ENCODE results near the gene HPX.

The HPX gene

GRCh38 chr11:6390718-6391469, 49.9 kb downstream of the HPX start:
- no peak for DNase-seq (ENCODE audit: low read depth)

GRCh38 chr11:6389905-6390717, 50.7 kb downstream of the HPX start, which contains the start of gene SMPD1:
Gene SMPD1 (plus strand): TSS chr11:6390474. CDS start chr11:6390599, 125 bp downstream.
- peak; percentile 93 for DNase-seq (ENCODE audit: low read depth)

GRCh38 chr11:6388748-6389147, 52.0 kb downstream of the HPX start:
- DNase-seq (ENCODE audit: low read depth), result no peak

- DNase-seq (ENCODE audit: low read depth), result no peak
Measured at GRCh38 chr11:6387811-6388599, 52.8 kb downstream of the HPX start.

- DNase-seq (ENCODE audit: low read depth), result no peak
Measured at GRCh38 chr11:6385046-6385777, 55.6 kb downstream of the HPX start.
